Loucy (cell line): ENCODE results near the gene SPSB1.

Experiments used
- H2AFZ ChIP-seq: fragments of 200-600 bp; sonication (generic); 2 replicates; pipeline ENCODE4 v1.6.0; 2016; ENCODE audit warnings: antibody characterized with exemption, mild to moderate bottlenecking, low read length, moderate library complexity
- H3F3A ChIP-seq: fragments of 200-600 bp; 2 replicates; pipeline ENCODE4 v1.6.0; 2016; ENCODE audit warnings: antibody characterized with exemption, low read depth, mild to moderate bottlenecking
- H3K27me3 ChIP-seq: fragments of 200-600 bp; sonication (generic); 2 replicates; pipeline ENCODE4 v1.6.1; 2014; ENCODE audit warnings: low read length, mild to moderate bottlenecking; ENCODE audit not compliant: insufficient read depth, poor library complexity, severe bottlenecking
- H3K36me3 ChIP-seq: fragments of 200-600 bp; sonication (generic); 2 replicates; pipeline ENCODE4 v1.6.1; 2016; ENCODE audit warnings: low read length; ENCODE audit not compliant: insufficient read depth
- H3K4me1 ChIP-seq: fragments of 200-600 bp; sonication (generic); 2 replicates; pipeline ENCODE4 v1.5.1; 2014; ENCODE audit warnings: low read length, mild to moderate bottlenecking; ENCODE audit not compliant: insufficient read depth, poor library complexity, severe bottlenecking
- H3K4me2 ChIP-seq: fragments of 200-600 bp; sonication (generic); 2 replicates; pipeline ENCODE4 v1.6.0; 2014; ENCODE audit warnings: antibody characterized with exemption, low read length, low read depth, mild to moderate bottlenecking; ENCODE audit not compliant: poor library complexity, severe bottlenecking
- H3K4me3 ChIP-seq: fragments of 200-600 bp; sonication (generic); 2 replicates; pipeline ENCODE4 v1.5.1; 2014; ENCODE audit warnings: low read length, mild to moderate bottlenecking, mixed read lengths; ENCODE audit not compliant: poor library complexity, severe bottlenecking
- H3K79me2 ChIP-seq: fragments of 200-600 bp; sonication (generic); 2 replicates; pipeline ENCODE4 v1.6.1; 2014; ENCODE audit warnings: low read length; ENCODE audit not compliant: insufficient read depth
- H3K9ac ChIP-seq: fragments of 200-600 bp; sonication (generic); 2 replicates; pipeline ENCODE4 v1.6.0; 2014; ENCODE audit warnings: mild to moderate bottlenecking, low read depth, low read length, moderate library complexity; ENCODE audit not compliant: poor library complexity, severe bottlenecking
- H3K9me2 ChIP-seq: fragments of 200-600 bp; sonication (generic); replicated peaks from 2 replicates; pipeline ENCODE4 v1.6.1; 2016; ENCODE audit warnings: low read depth, low read length, mixed read lengths
- H3K9me3 ChIP-seq: fragments of 200-600 bp; sonication (generic); 2 replicates; pipeline ENCODE4 v1.6.1; 2014; ENCODE audit warnings: mild to moderate bottlenecking, antibody characterized with exemption, low read length, low read depth; ENCODE audit not compliant: insufficient read depth
- H4K20me1 ChIP-seq: fragments of 200-600 bp; sonication (generic); 2 replicates; pipeline ENCODE4 v1.6.0; 2014; ENCODE audit warnings: antibody characterized with exemption, low read length, mild to moderate bottlenecking; ENCODE audit not compliant: insufficient read depth, poor library complexity, severe bottlenecking
- EZH2phosphoT487 ChIP-seq: fragments of 200-600 bp; IDR thresholded peaks from 2 replicates; pipeline ENCODE4 v1.6.1; 2018; ENCODE audit warnings: antibody characterized with exemption, mild to moderate bottlenecking, moderate library complexity, borderline replicate concordance
- TF ChIP-seq, protein P1 (sequence below): fragments of 200-600 bp; sonication (generic); conservative IDR thresholded peaks from 2 replicates; pipeline ENCODE4 v1.5.1; 2014; ENCODE audit warnings: mild to moderate bottlenecking, antibody characterized with exemption, low read length

The SPSB1 gene

DNA sequence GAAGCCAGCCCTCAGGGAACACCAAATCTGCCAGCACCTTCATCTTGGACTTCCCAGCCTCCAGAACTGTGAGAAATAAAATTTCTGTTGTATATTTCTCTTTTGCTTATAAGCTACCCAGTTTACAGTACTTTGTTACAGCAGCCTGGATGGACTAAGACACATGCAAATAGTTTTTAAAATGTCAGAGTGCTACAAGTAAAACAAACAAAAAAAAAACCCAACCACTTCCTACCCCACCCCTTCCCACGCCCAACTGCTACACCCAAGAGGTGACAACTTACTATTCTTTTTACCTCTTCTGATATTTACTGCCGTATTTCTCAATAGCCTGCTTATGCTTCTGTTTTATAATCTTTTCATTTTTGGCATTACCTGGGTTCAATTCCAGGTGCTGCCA lies 8.6 kb upstream of the SPSB1 start:
- peak overlapping the region; percentile 70 for H3K4me2 ChIP-seq
- H2AFZ ChIP-seq = no peak overlapping the region
- peak overlapping the region; percentile 1 for H3K4me3 ChIP-seq
- H3K9me2 ChIP-seq = no peaks in the 10 kb centered on the region
- TF ChIP-seq EZH2phosphoT487 = no peak
- TF ChIP-seq, protein P1, sequence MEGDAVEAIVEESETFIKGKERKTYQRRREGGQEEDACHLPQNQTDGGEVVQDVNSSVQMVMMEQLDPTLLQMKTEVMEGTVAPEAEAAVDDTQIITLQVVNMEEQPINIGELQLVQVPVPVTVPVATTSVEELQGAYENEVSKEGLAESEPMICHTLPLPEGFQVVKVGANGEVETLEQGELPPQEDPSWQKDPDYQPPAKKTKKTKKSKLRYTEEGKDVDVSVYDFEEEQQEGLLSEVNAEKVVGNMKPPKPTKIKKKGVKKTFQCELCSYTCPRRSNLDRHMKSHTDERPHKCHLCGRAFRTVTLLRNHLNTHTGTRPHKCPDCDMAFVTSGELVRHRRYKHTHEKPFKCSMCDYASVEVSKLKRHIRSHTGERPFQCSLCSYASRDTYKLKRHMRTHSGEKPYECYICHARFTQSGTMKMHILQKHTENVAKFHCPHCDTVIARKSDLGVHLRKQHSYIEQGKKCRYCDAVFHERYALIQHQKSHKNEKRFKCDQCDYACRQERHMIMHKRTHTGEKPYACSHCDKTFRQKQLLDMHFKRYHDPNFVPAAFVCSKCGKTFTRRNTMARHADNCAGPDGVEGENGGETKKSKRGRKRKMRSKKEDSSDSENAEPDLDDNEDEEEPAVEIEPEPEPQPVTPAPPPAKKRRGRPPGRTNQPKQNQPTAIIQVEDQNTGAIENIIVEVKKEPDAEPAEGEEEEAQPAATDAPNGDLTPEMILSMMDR = no peak
- no peaks in the 10 kb centered on the region for H3F3A ChIP-seq
- peak overlapping the region; percentile 60 for H3K9ac ChIP-seq
- no peaks in the 10 kb centered on the region for H3K27me3 ChIP-seq
- H3K9me3 ChIP-seq = no peaks in the 10 kb centered on the region
- H3K79me2 ChIP-seq = no peaks in the 10 kb centered on the region
- H3K36me3 ChIP-seq = no peaks in the 10 kb centered on the region
- H3K4me1 ChIP-seq = peaks cover 49% of the 10 kb centered on the region
- H4K20me1 ChIP-seq = no peaks in the 10 kb centered on the region

DNA sequence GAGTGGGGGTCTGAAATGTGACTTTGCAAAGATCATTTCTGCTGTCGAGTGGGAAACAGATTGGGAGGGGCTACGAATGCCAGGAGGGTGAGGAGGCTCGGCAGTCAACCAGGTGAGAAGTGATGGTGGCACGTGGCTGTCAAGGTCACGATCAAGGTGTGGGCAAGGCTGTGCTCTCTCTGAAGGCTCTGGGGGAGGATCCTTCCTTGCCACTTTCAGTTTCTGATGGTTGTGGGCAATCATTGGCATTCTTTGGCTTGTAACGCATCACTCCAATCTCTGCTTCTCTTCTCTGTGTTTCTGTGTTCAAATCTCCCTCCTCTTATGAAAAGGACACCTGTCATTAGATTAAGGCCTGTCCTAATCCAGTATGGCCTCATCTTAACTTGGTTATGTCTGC lies 6.1 kb upstream of the SPSB1 start:
- Histone ChIP-seq H3K4me1 (peaks cover 28% of the 10 kb centered on the region), H3K9me3 (no peaks in the 10 kb centered on the region), H3K9me2 (no peaks in the 10 kb centered on the region)

DNA sequence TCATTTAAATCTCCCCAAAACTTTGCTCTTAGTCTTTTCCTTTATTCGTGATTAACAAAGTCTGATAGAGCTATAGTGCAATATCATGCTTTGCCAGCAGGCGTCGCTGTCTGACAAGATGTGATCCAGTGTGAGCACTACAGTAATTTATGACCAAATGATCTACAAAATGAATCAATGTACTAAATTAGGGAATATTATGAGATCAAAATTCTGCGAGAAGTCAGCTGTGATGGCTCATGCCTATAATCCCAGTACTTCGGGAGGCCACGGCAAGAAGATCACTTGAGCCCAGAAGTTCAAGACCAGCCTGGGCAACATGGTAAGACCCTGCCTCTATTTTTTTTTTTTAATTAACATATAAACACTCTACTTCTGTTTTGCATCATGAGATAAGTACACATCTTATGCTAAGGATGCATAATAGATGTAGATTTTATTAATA lies 3.6 kb upstream of the SPSB1 start:
- Histone ChIP-seq H4K20me1 (peaks cover 9% of the 10 kb centered on the region), H2AFZ (no peak overlapping the region), H3K27me3 (no peaks in the 10 kb centered on the region), H3K9me2 (no peaks in the 10 kb centered on the region), H3F3A (peaks cover 11% of the 10 kb centered on the region), H3K9me3 (no peaks in the 10 kb centered on the region), H3K4me2 (no peak overlapping the region), H3K9ac (no peak overlapping the region), H3K79me2 (peaks cover 9% of the 10 kb centered on the region), H3K4me1 (peaks cover 9% of the 10 kb centered on the region), H3K36me3 (no peaks in the 10 kb centered on the region), H3K4me3 (no peak overlapping the region)
- TF ChIP-seq, protein P1 = peak; percentile 99
- no peak for TF ChIP-seq EZH2phosphoT487

More for the DNA sequence above, 6.1 kb upstream of the SPSB1 start:
- Histone ChIP-seq H3K9ac (no peak overlapping the region), H3K36me3 (no peaks in the 10 kb centered on the region), H3K79me2 (no peaks in the 10 kb centered on the region), H4K20me1 (no peaks in the 10 kb centered on the region), H3F3A (peaks cover 9% of the 10 kb centered on the region), H3K4me2 (no peak overlapping the region), H3K27me3 (no peaks in the 10 kb centered on the region), H2AFZ (no peak overlapping the region), H3K4me3 (no peak overlapping the region)
- TF ChIP-seq, protein P1 = no peak
- no peak for TF ChIP-seq EZH2phosphoT487
